GM23338 (cell line): ENCODE data around the gene SLC45A1.

Experiments used
- CREB1 ChIP-seq: fragments of 250-450 bp; sonication (Bioruptor Pico); IDR thresholded peaks from 2 replicates; pipeline ENCODE4 v1.5.0; 2020; ENCODE audit warnings: low read depth, mild to moderate bottlenecking, moderate library complexity
- EZH2 ChIP-seq: fragments of 200-600 bp; sonication (generic); IDR thresholded peaks from one replicate; pipeline ENCODE4 v1.8.0; 2017; ENCODE audit warnings: antibody characterized with exemption, mild to moderate bottlenecking, low read depth; ENCODE audit not compliant: unreplicated experiment
- EZH2phosphoT487 ChIP-seq: fragments of 200-600 bp; sonication (generic); IDR thresholded peaks from one replicate; pipeline ENCODE4 v1.8.1; 2018; ENCODE audit warnings: antibody characterized with exemption; ENCODE audit not compliant: unreplicated experiment
- JUNB ChIP-seq: IDR thresholded peaks from one replicate; pipeline ENCODE4 v1.6.1; 2016; ENCODE audit warnings: antibody characterized with exemption; ENCODE audit not compliant: unreplicated experiment
- POLR2AphosphoS5 ChIP-seq: IDR thresholded peaks from 2 replicates; pipeline ENCODE4 v1.6.1; 2016; ENCODE audit warnings: antibody characterized with exemption, low read depth
- STAT1 ChIP-seq: IDR thresholded peaks from one replicate; pipeline ENCODE4 v1.6.1; 2016; ENCODE audit warnings: antibody characterized with exemption; ENCODE audit not compliant: unreplicated experiment
- TF ChIP-seq, protein P1 (sequence below), 2 experiments: fragments of 200-600 bp in 1 of 2; sonication (generic) in 1 of 2; conservative IDR thresholded peaks; 2 replicates each; pipeline versions ENCODE4 v1.5.1 to v1.6.1; 2016 to 2017; ENCODE audit warnings: antibody characterized with exemption in 2 of 2, low read depth in 2 of 2, mild to moderate bottlenecking in 2 of 2, moderate library complexity in 1 of 2
- TF ChIP-seq, protein P2 (sequence below): IDR thresholded peaks from 2 replicates; pipeline ENCODE4 v1.6.1; 2016; ENCODE audit warnings: antibody characterized with exemption
- TF ChIP-seq, protein P3 (sequence below): IDR thresholded peaks from one replicate; pipeline ENCODE4 v1.6.1; 2018; ENCODE audit warnings: antibody characterized with exemption; ENCODE audit not compliant: unreplicated experiment

DNA sequence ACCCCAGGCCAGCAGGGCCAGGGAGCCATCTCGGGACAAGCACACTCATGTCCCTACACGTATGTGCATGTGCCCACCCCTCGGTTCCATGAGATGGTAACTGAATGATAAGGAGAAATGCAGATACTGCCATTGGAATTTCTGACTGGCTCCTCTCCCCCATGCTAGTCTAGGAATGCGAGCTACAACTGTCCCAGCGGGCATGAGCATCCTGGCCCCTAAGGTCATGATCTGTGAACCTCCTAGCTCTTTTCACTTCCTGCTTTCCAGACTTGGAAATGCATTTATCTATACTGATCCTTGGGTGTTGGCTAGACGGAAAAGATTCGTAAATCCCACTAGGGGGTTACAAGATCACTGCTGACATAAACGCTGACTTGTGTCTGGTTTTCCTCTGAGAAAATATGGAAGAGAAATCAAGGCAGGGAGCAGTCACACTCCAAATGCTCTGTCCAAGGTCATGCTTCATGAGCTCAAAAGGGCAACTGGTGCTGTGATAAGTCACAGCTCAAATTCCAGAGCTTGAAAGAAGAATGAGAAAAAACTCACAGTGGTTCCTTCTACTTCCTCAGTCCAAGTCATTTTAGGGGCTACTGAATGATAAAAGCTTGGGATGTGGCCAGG, 49.8 kb downstream of the SLC45A1 start:
- TF ChIP-seq, protein P1, sequence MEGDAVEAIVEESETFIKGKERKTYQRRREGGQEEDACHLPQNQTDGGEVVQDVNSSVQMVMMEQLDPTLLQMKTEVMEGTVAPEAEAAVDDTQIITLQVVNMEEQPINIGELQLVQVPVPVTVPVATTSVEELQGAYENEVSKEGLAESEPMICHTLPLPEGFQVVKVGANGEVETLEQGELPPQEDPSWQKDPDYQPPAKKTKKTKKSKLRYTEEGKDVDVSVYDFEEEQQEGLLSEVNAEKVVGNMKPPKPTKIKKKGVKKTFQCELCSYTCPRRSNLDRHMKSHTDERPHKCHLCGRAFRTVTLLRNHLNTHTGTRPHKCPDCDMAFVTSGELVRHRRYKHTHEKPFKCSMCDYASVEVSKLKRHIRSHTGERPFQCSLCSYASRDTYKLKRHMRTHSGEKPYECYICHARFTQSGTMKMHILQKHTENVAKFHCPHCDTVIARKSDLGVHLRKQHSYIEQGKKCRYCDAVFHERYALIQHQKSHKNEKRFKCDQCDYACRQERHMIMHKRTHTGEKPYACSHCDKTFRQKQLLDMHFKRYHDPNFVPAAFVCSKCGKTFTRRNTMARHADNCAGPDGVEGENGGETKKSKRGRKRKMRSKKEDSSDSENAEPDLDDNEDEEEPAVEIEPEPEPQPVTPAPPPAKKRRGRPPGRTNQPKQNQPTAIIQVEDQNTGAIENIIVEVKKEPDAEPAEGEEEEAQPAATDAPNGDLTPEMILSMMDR (conservative IDR thresholded peaks at IDR 0.05; ENCODE audit: low read depth in 2 of 2), result no peak
- TF ChIP-seq POLR2AphosphoS5 (no peak), EZH2phosphoT487 (no peak), EZH2 (no peak), STAT1 (no peak), CREB1 (CRISPR knock-in tag) (no peak), JUNB (no peak)
- TF ChIP-seq, protein P2, sequence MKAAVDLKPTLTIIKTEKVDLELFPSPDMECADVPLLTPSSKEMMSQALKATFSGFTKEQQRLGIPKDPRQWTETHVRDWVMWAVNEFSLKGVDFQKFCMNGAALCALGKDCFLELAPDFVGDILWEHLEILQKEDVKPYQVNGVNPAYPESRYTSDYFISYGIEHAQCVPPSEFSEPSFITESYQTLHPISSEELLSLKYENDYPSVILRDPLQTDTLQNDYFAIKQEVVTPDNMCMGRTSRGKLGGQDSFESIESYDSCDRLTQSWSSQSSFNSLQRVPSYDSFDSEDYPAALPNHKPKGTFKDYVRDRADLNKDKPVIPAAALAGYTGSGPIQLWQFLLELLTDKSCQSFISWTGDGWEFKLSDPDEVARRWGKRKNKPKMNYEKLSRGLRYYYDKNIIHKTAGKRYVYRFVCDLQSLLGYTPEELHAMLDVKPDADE, result no peak
- TF ChIP-seq, protein P3, sequence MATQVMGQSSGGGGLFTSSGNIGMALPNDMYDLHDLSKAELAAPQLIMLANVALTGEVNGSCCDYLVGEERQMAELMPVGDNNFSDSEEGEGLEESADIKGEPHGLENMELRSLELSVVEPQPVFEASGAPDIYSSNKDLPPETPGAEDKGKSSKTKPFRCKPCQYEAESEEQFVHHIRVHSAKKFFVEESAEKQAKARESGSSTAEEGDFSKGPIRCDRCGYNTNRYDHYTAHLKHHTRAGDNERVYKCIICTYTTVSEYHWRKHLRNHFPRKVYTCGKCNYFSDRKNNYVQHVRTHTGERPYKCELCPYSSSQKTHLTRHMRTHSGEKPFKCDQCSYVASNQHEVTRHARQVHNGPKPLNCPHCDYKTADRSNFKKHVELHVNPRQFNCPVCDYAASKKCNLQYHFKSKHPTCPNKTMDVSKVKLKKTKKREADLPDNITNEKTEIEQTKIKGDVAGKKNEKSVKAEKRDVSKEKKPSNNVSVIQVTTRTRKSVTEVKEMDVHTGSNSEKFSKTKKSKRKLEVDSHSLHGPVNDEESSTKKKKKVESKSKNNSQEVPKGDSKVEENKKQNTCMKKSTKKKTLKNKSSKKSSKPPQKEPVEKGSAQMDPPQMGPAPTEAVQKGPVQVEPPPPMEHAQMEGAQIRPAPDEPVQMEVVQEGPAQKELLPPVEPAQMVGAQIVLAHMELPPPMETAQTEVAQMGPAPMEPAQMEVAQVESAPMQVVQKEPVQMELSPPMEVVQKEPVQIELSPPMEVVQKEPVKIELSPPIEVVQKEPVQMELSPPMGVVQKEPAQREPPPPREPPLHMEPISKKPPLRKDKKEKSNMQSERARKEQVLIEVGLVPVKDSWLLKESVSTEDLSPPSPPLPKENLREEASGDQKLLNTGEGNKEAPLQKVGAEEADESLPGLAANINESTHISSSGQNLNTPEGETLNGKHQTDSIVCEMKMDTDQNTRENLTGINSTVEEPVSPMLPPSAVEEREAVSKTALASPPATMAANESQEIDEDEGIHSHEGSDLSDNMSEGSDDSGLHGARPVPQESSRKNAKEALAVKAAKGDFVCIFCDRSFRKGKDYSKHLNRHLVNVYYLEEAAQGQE, result no peak
